A549 (cell line): ENCODE results near the gene PCSK5.

Experiments
- CHD4 ChIP-seq: fragments of 200-600 bp; sonication (generic); IDR thresholded peaks from 2 replicates; pipeline ENCODE4 v1.6.1; 2016; ENCODE audit warnings: antibody characterized with exemption, mild to moderate bottlenecking, borderline replicate concordance
- CTCF ChIP-seq: fragments of >200 bp; sonication (Bioruptor Twin); formaldehyde crosslinking; IDR thresholded peaks from 3 replicates; pipeline ENCODE4 v1.5.1; 2016
- ELK1 ChIP-seq: fragments of 150-350 bp; IDR thresholded peaks from 2 replicates; pipeline ENCODE4 v1.6.1; 2014; ENCODE audit warnings: low read depth, mild to moderate bottlenecking, low read length
- EP300 ChIP-seq, 2 experiments: fragments of >200 bp; sonication (Bioruptor Twin); formaldehyde crosslinking; IDR thresholded peaks; 2 replicates in 1 of 2; 3 replicates in 1 of 2; pipeline ENCODE4 v1.6.1; 2016 to 2017
- MAZ ChIP-seq: fragments of 150-350 bp; IDR thresholded peaks from 2 replicates; pipeline ENCODE4 v1.6.1; 2014; ENCODE audit warnings: antibody characterized with exemption, low read depth, low read length, borderline replicate concordance
- POLR2A ChIP-seq: IDR thresholded peaks from 2 replicates; pipeline ENCODE4 v1.6.1; 2012; ENCODE audit warnings: mild to moderate bottlenecking, low read length
- RAD21 ChIP-seq, 2 experiments: fragments of >200 bp in 1 of 2; sonication (Bioruptor Twin) in 1 of 2; formaldehyde crosslinking in 1 of 2; IDR thresholded peaks in 1 of 2; conservative IDR thresholded peaks in 1 of 2; 2 replicates in 1 of 2; 3 replicates in 1 of 2; pipeline ENCODE4 v1.6.1; 2012 to 2018; ENCODE audit warnings: inconsistent platforms in 1 of 2
- REST ChIP-seq: fragments of 200-600 bp; sonication (generic); IDR thresholded peaks from 2 replicates; pipeline ENCODE4 v1.6.1; 2016; ENCODE audit warnings: antibody characterized with exemption, mild to moderate bottlenecking, moderate library complexity
- RFX5 ChIP-seq: fragments of 450-650 bp; IDR thresholded peaks from 2 replicates; pipeline ENCODE4 v1.7.1; 2014; ENCODE audit warnings: antibody characterized with exemption, mild to moderate bottlenecking, moderate library complexity
- SREBF2 ChIP-seq: fragments of 450-650 bp; IDR thresholded peaks from 2 replicates; pipeline ENCODE4 v1.6.1; 2014; ENCODE audit warnings: mild to moderate bottlenecking, moderate library complexity
- USF2 ChIP-seq: fragments of 450-650 bp; IDR thresholded peaks from 2 replicates; pipeline ENCODE4 v1.6.1; 2014; ENCODE audit warnings: antibody characterized with exemption

- TF ChIP-seq CTCF = no peak
- no peak for TF ChIP-seq RAD21 (conservative IDR thresholded peaks at IDR 0.05 in 1 of 2, IDR thresholded peaks at IDR 0.05 in 1 of 2)
- TF ChIP-seq MAZ = no peak
- TF ChIP-seq CHD4 = no peak
- no peak for TF ChIP-seq ELK1
- no peak for TF ChIP-seq SREBF2
- no peak for TF ChIP-seq POLR2A
- no peak for TF ChIP-seq EP300 (IDR thresholded peaks at IDR 0.05)
- TF ChIP-seq RFX5 = no peak
- TF ChIP-seq REST = no peak
- TF ChIP-seq USF2 = no peak
These were observed 98.2 kb downstream of the PCSK5 start for GRCh38 chr9:75988663-75989062.
